Lower leg skin (tissue), 3 donors: ENCODE data around the gene GALNT18.

Source experiments
- CTCF ChIP-seq, 3 donors: fragments of 450-650 bp; IDR thresholded peaks; one replicate each; pipeline ENCODE4 v1.5.1; 2016; ENCODE audit warnings: antibody characterized with exemption in 3 of 3, mild to moderate bottlenecking in 3 of 3, moderate library complexity in 2 of 3
- POLR2A ChIP-seq, 2 donors: fragments of 450-650 bp; IDR thresholded peaks; one replicate each; pipeline ENCODE4 v1.6.1; 2016 to 2017; ENCODE audit warnings: antibody characterized with exemption in 2 of 2, mild to moderate bottlenecking in 1 of 2, moderate library complexity in 1 of 2

GRCh38 chr11:11461473-11461872 lies 160.3 kb downstream of the GALNT18 start:
- TF ChIP-seq POLR2A (IDR thresholded peaks at IDR 0.05) (no peak), CTCF (IDR thresholded peaks at IDR 0.05) (no peak)
